Heart right ventricle (tissue), 16 donors: ENCODE measurements around the gene LRRC30. TPM values are rescaled to one million over a fixed set of nuclear protein-coding genes. Genes with fewer than 3 reads are reported as not detected.
A peak's percentile ranks its signal among the peaks of the same experiment; 100 is the strongest.

ENCODE experiments used
- ATAC-seq, 8 donors: fragments of 200-7000 bp; cut with Tn5 transposase; one replicate each; pipeline ENCODE4 v1.9.1; 2020; ENCODE audit warnings: mild to moderate bottlenecking in 8 of 8, moderate library complexity in 8 of 8, moderate number of reproducible peaks in 1 of 8
- DNase-seq, 2 donors: peaks; one replicate each; pipeline ENCODE4 v3.0.0-alpha.2; 2020
- H3K27ac ChIP-seq, 10 donors: fragments of 200-600 bp; sonication (generic) in 2 of 10; one replicate each; pipeline versions ENCODE4 v1.5.0 to v1.8.0; 2020 to 2022; ENCODE audit warnings: mild to moderate bottlenecking in 3 of 10
- H3K27me3 ChIP-seq, 7 donors: fragments of 200-600 bp; one replicate each; pipeline ENCODE4 v1.8.0; 2021 to 2022; ENCODE audit warnings: mild to moderate bottlenecking in 2 of 7
- H3K36me3 ChIP-seq, 9 donors: fragments of 200-600 bp; sonication (generic) in 1 of 9; one replicate each; pipeline versions ENCODE4 v1.5.0 to v1.8.0; 2020 to 2022; ENCODE audit warnings: mild to moderate bottlenecking in 2 of 9
- H3K4me1 ChIP-seq, 9 donors: fragments of 200-600 bp; sonication (generic) in 1 of 9; one replicate each; pipeline versions ENCODE4 v1.5.0 to v1.8.0; 2020 to 2022; ENCODE audit warnings: mild to moderate bottlenecking in 4 of 9
- H3K4me3 ChIP-seq, 10 donors: fragments of 200-600 bp; sonication (generic) in 2 of 10; one replicate each; pipeline versions ENCODE4 v1.5.0 to v1.8.0; 2020 to 2022; ENCODE audit warnings: mild to moderate bottlenecking in 7 of 10, moderate library complexity in 2 of 10
- H3K9me3 ChIP-seq, 11 donors: fragments of 200-600 bp in 10 of 11; sonication (generic) in 2 of 11; one replicate each; pipeline versions ENCODE4 v1.5.0 to v1.8.0; 2013 to 2022; ENCODE audit warnings: mild to moderate bottlenecking in 2 of 11, control low read depth in 1 of 11, moderate library complexity in 1 of 11
- CTCF ChIP-seq, 9 donors: fragments of 200-600 bp; sonication (generic) in 2 of 9; IDR thresholded peaks; one replicate each; pipeline versions ENCODE4 v1.5.0 to v1.8.0; 2021 to 2022; ENCODE audit warnings: antibody characterized with exemption in 9 of 9, mild to moderate bottlenecking in 5 of 9, moderate library complexity in 1 of 9
- WGBS, 2 donors: extraction: QIAGEN DNeasy Blood & Tissue Kit; methylation state at CpG; one replicate each; pipeline ENCODE4 v1.1.7; 2013; ENCODE audit warnings: inconsistent platforms in 1 of 2; 5-methylcytosine and 5-hydroxymethylcytosine counted together
- intact Hi-C, 10 donors: fragments of 100-400 bp; cut with DNase I; formaldehyde crosslinking; loops; one replicate each; pipeline versions ENCODE4 v1.11.1 to v1.14.2; 2022
- polyA plus RNA-seq, 2 donors: library from polyadenylated mRNA; stranded (reverse); fragments of 200-250 nt; gene quantifications; one replicate each; pipeline ENCODE4 v1.2.3, GENCODE V29; 2013
- total RNA-seq, 10 donors: library from RNA; stranded (reverse); fragmentation: NEBNext Ultra II Directional in 3 of 10; extraction: Animal tissue kit (Norgen Biotek cat#: 25700) in 3 of 10; gene quantifications; one replicate each; pipeline versions ENCODE4 v1.2.1 to v1.2.4, GENCODE V29; 2021 to 2023
- donor health status: Arrhythmogenic right ventricular cardiomyopathy.
- donor health status: ischemic (EF 13 %, LVEDD 7.1; RV severe dilation, severe dysfunction).
- donor health status: healthy with polysubstance abuse.
- donor health status: DM: no; HTN: yes; CAD: no.
- donor health status: DM: no; HTN: no; CAD: no.
- donor health status: ischemic (EF 25% LVEDD 6.9; RV normal size, moderate dysfunction).
- donor health status: ischemic (EF 25% LVEDD 5.7; RV mildly dilated, moderate dysfunction).
- donor health status: healthy.
- donor health status: DM: yes; HTN: yes; CAD: no.
- donor health status: Ischemic cardiomyopathy.
- donor health status: ischemic (EF 35%, LVEDD 5.7; RV mildly dilated, moderate dysfunction).
- donor health status: nonischemic (EF 11% LVEDD 7.7; RV severe dilation, severe dysfunction).
- donor health status: DM: yes; HTN: yes; CAD: no.
- donor health status: PGD.
- donor health status: ischemic (EF 29% LVEDD 5.4; RV normal size, mild dysfunction).
- donor health status: nonischemic (EF 23%, LVEDD 6.1; RV moderate dilation, normal function).

Gene LRRC30
- total and polyA plus RNA-seq, 12 donors: not detected

GRCh38 chr18:7233134-7233810 lies 2.4 kb downstream of the LRRC30 start:
- peaks cover 0 to 37% (median 12%) of the 10 kb centered on the region in 9 donors for H3K4me1 ChIP-seq
- intact Hi-C loops: no loop called here
- ATAC-seq (peak in 3 of 8 donors; percentile 2 to 25 (median 23)), DNase-seq (no peak)
- no peaks in the 10 kb centered on the region for H3K9me3 ChIP-seq
- H3K36me3 ChIP-seq: no peaks in the 10 kb centered on the region
- no peak for TF ChIP-seq CTCF (IDR thresholded peaks at IDR 0.05)
- H3K27me3 ChIP-seq: peaks cover 0 to 5% (median 0%) of the 10 kb centered on the region in 7 donors
- WGBS, 2 donors: 73 to 79% methylated on average over 8 of the region's 8 CpGs
- peak overlapping the region in 6 of 10 donors; percentile 35 to 80 (median 74) for H3K27ac ChIP-seq
- no peak overlapping the region for H3K4me3 ChIP-seq

- Histone ChIP-seq H3K4me3 (no peak overlapping the region), H3K36me3 (no peaks in the 10 kb centered on the region), H3K27me3 (peaks cover 0 to 3% (median 0%) of the 10 kb centered on the region in 7 donors), H3K4me1 (peaks cover 0 to 35% (median 12%) of the 10 kb centered on the region in 9 donors), H3K27ac (peak overlapping the region in 8 of 10 donors; percentile 64 to 80 (median 75)), H3K9me3 (no peaks in the 10 kb centered on the region)
- ATAC-seq (peak; percentile 84 to 97 (median 94)), DNase-seq (peak; percentile 50 to 71)
- WGBS, 2 donors: 33 to 64% methylated on average over 6 of the region's 6 CpGs
- intact Hi-C loops: loop anchor here in 1 of 10 donors (2.0 kb wide), 1 partner anchor 15 kb away; no protein-coding TSS in a partner anchor
- no peak for TF ChIP-seq CTCF (IDR thresholded peaks at IDR 0.05)
Observed at GRCh38 chr18:7234091-7234490, 3.2 kb downstream of the LRRC30 start.

GRCh38 chr18:7234956-7235355 lies 4.1 kb downstream of the LRRC30 start:
- ATAC-seq: no peak
- no peaks in the 10 kb centered on the region for H3K36me3 ChIP-seq
- H3K4me3 ChIP-seq: no peak overlapping the region

GRCh38 chr18:7236072-7236471 lies 5.2 kb downstream of the LRRC30 start:
- peaks cover 0 to 34% (median 12%) of the 10 kb centered on the region in 9 donors for H3K4me1 ChIP-seq
- no peak overlapping the region for H3K27ac ChIP-seq
- H3K4me3 ChIP-seq: no peak overlapping the region

More at GRCh38 chr18:7234956-7235355, 4.1 kb downstream of the LRRC30 start:
- Histone ChIP-seq H3K27ac (peak overlapping the region in 9 of 10 donors; percentile 44 to 80 (median 75)), H3K9me3 (no peaks in the 10 kb centered on the region), H3K4me1 (peaks cover 0 to 34% (median 12%) of the 10 kb centered on the region in 9 donors), H3K27me3 (no peaks in the 10 kb centered on the region)
- no peak for DNase-seq
- no peak for TF ChIP-seq CTCF (IDR thresholded peaks at IDR 0.05)
- intact Hi-C loops: loop anchor here in 1 of 10 donors (2.0 kb wide), 1 partner anchor 14 kb away; no protein-coding TSS in a partner anchor
- WGBS, 2 donors: 80 to 81% methylated on average over 4 of the region's 4 CpGs

More at GRCh38 chr18:7236072-7236471, 5.2 kb downstream of the LRRC30 start:
- ATAC-seq (no peak), DNase-seq (no peak)
- WGBS, 2 donors: 78 to 84% methylated on average over 2 of the region's 2 CpGs
- H3K27me3 ChIP-seq: no peaks in the 10 kb centered on the region
- peaks cover 0 to 4% (median 0%) of the 10 kb centered on the region in 11 donors for H3K9me3 ChIP-seq
- intact Hi-C loops: no loop called here
- H3K36me3 ChIP-seq: no peaks in the 10 kb centered on the region
- TF ChIP-seq CTCF (IDR thresholded peaks at IDR 0.05): no peak
